HepG2 (cell line): ENCODE data around the gene HSP90AB1. TPM values are rescaled to one million over a fixed set of nuclear protein-coding genes. Genes with fewer than 3 reads are reported as not detected.
A peak's percentile ranks its signal among the peaks of the same experiment; 100 is the strongest.

Experiments
- FOXC1 ChIP-seq: sonication (generic); formaldehyde crosslinking; IDR thresholded peaks from 2 replicates; pipeline ENCODE4 v1.8.0; 2022; ENCODE audit warnings: mild to moderate bottlenecking, missing genetic modification reagents, borderline replicate concordance
- FOXM1 ChIP-seq: sonication (generic); formaldehyde crosslinking; IDR thresholded peaks from 2 replicates; pipeline ENCODE4 v1.5.0; 2020; ENCODE audit warnings: missing genetic modification reagents
- FOXO1 ChIP-seq: sonication (generic); formaldehyde crosslinking; IDR thresholded peaks from 2 replicates; pipeline ENCODE4 v1.4.0; 2020; ENCODE audit warnings: missing genetic modification reagents
- HES4 ChIP-seq: sonication (generic); formaldehyde crosslinking; IDR thresholded peaks from 2 replicates; pipeline ENCODE4 v1.9.0; 2021; ENCODE audit warnings: mild to moderate bottlenecking, missing genetic modification reagents, borderline replicate concordance
- HHEX ChIP-seq: IDR thresholded peaks from 2 replicates; pipeline ENCODE4 v1.6.1; 2016; ENCODE audit warnings: control low read depth
- ISL2 ChIP-seq: sonication (generic); formaldehyde crosslinking; IDR thresholded peaks from 2 replicates; pipeline ENCODE4 v1.5.0; 2020; ENCODE audit warnings: missing genetic modification reagents
- KDM2A ChIP-seq: sonication (generic); formaldehyde crosslinking; IDR thresholded peaks from 2 replicates; pipeline ENCODE4 v1.4.0; 2020; ENCODE audit warnings: low read depth, missing genetic modification reagents, borderline replicate concordance
- KLF12 ChIP-seq: sonication (generic); formaldehyde crosslinking; IDR thresholded peaks from 2 replicates; pipeline ENCODE4 v1.4.0; 2020; ENCODE audit warnings: missing genetic modification reagents, borderline replicate concordance
- MLXIP ChIP-seq: sonication (generic); formaldehyde crosslinking; IDR thresholded peaks from 2 replicates; pipeline ENCODE4 v1.9.0; 2021; ENCODE audit warnings: missing genetic modification reagents, borderline replicate concordance
- MXD4 ChIP-seq: IDR thresholded peaks from 2 replicates; pipeline ENCODE4 v1.6.1; 2016; ENCODE audit warnings: mild to moderate bottlenecking, missing biosample characterization, missing genetic modification reagents
- MYNN ChIP-seq: sonication (generic); formaldehyde crosslinking; IDR thresholded peaks from 2 replicates; pipeline ENCODE4 v1.4.0; 2020; ENCODE audit warnings: mild to moderate bottlenecking, low read depth, missing genetic modification reagents
- SRSF1 ChIP-seq: fragments of 200-400 bp; formaldehyde crosslinking; optimal IDR thresholded peaks from 2 replicates; pipeline ENCODE3; 2017; ENCODE audit warnings: mild to moderate bottlenecking, low read depth, low read length, moderate library complexity
- TAF1 ChIP-seq: sonication (generic); formaldehyde crosslinking; IDR thresholded peaks from 2 replicates; pipeline ENCODE4 v1.4.0; 2020; ENCODE audit warnings: missing genetic modification reagents
- THRA ChIP-seq: sonication (generic); formaldehyde crosslinking; IDR thresholded peaks from 2 replicates; pipeline ENCODE4 v1.4.0; 2020; ENCODE audit warnings: missing genetic modification reagents, borderline replicate concordance
- USF2 ChIP-seq, 2 experiments: sonication (generic) in 1 of 2; formaldehyde crosslinking in 1 of 2; IDR thresholded peaks; 2 replicates each; pipeline versions ENCODE4 v1.5.1 to v1.6.1; 2011 to 2020; ENCODE audit warnings: borderline replicate concordance in 1 of 2, low read depth in 1 of 2, low read length in 1 of 2, mild to moderate bottlenecking in 1 of 2, missing genetic modification reagents in 1 of 2, moderate library complexity in 1 of 2
- ZBTB33 ChIP-seq: sonication (generic); formaldehyde crosslinking; IDR thresholded peaks from 2 replicates; pipeline ENCODE4 v1.4.0; 2020; ENCODE audit warnings: missing genetic modification reagents
- ZFAT ChIP-seq: sonication (generic); formaldehyde crosslinking; conservative IDR thresholded peaks from 2 replicates; pipeline ENCODE4 v1.8.1; 2023; ENCODE audit warnings: missing genetic modification reagents, inconsistent platforms
- ZNF563 ChIP-seq: sonication (generic); formaldehyde crosslinking; IDR thresholded peaks from 2 replicates; pipeline ENCODE4 v1.8.0; 2022; ENCODE audit warnings: mild to moderate bottlenecking, moderate library complexity, missing genetic modification reagents
- ZNF616 ChIP-seq: sonication (generic); formaldehyde crosslinking; IDR thresholded peaks from 2 replicates; pipeline ENCODE4 v1.5.0; 2020; ENCODE audit warnings: low read depth, mild to moderate bottlenecking, missing genetic modification reagents
- ZNF776 ChIP-seq: sonication (generic); formaldehyde crosslinking; IDR thresholded peaks from 2 replicates; pipeline ENCODE4 v1.4.0; 2020; ENCODE audit warnings: mild to moderate bottlenecking, missing genetic modification reagents
- ZSCAN22 ChIP-seq: sonication (generic); formaldehyde crosslinking; IDR thresholded peaks from 2 replicates; pipeline ENCODE4 v1.4.0; 2020; ENCODE audit warnings: mild to moderate bottlenecking, missing genetic modification reagents
- polyA plus RNA-seq, 8 experiments: library from polyadenylated mRNA; depleted of rRNA in 3 of 8; stranded (reverse) in 7 of 8; unstranded in 1 of 8; fragments of >200 nt; fragmentation: Illumina TruSeq in 4 of 8; extraction: Trizol in 4 of 8; gene quantifications; 2 replicates each; pipeline versions ENCODE4 v1.2.1 to v1.2.3, GENCODE V29; 2011 to 2016; ENCODE audit warnings: low read depth in 4 of 8, missing spikeins in 1 of 8, mixed read lengths in 1 of 8; ENCODE audit not compliant: insufficient read depth in 1 of 8
- total RNA-seq, 5 experiments: library from RNA; depleted of rRNA; stranded (reverse); fragments of >200 nt; fragmentation: Illumina TruSeq; extraction: Trizol; gene quantifications; 2 replicates each; pipeline ENCODE4 v1.2.3, GENCODE V29; 2016; ENCODE audit warnings: low read depth in 1 of 5

HSP90AB1 gene
- total and polyA plus RNA-seq, 2 of the 13 experiments (the other 11 are each of a cell fraction or from before 2014, with no cell fraction given), result 1,325 to 1,472 TPM

- no peak; the same call in 1 of the 2 replicates for TF ChIP-seq MLXIP (CRISPR knock-in tag)
- no peak for TF ChIP-seq USF2 (IDR thresholded peaks at IDR 0.05; ENCODE audit: low read depth, low read length)
- TF ChIP-seq USF2 (CRISPR knock-in tag; IDR thresholded peaks at IDR 0.05; ENCODE audit: borderline replicate concordance), result no peak
- no peak; the same call in 1 of the 2 replicates for TF ChIP-seq ZNF776 (CRISPR knock-in tag)
- no peak for TF ChIP-seq HES4 (CRISPR knock-in tag)
- TF ChIP-seq ZNF563, result peak; percentile 72; the same call in 1 of the 2 replicates
- TF ChIP-seq ZSCAN22, result no peak
- peak; percentile 49 for TF ChIP-seq ZBTB33 (CRISPR knock-in tag)
- peak; percentile 29; the same call in 1 of the 2 replicates for TF ChIP-seq THRA
- TF ChIP-seq FOXC1 (CRISPR knock-in tag), result no peak; the same call in 1 of the 2 replicates
- peak; percentile 39; the same call in 1 of the 2 replicates for TF ChIP-seq TAF1
- TF ChIP-seq HHEX (CRISPR knock-in tag), result no peak
- peak; percentile 95 for TF ChIP-seq KLF12 (CRISPR knock-in tag)
- TF ChIP-seq SRSF1, result peak; percentile 36
- no peak for TF ChIP-seq ZFAT (CRISPR knock-in tag)
- TF ChIP-seq ZNF616 (CRISPR knock-in tag), result peak; percentile 75; the same call in 1 of the 2 replicates
- TF ChIP-seq MYNN, result 0 out of 2 replicates have a peak, but pooled peaks have one; percentile 56
- TF ChIP-seq MXD4 (CRISPR knock-in tag), result peak; percentile 67
- TF ChIP-seq FOXO1 (CRISPR knock-in tag), result peak; percentile 50; the same call in 1 of the 2 replicates
- TF ChIP-seq ISL2 (CRISPR knock-in tag), result peak; percentile 52; the same call in 1 of the 2 replicates
- TF ChIP-seq KDM2A (CRISPR knock-in tag), result peak; percentile 96
- TF ChIP-seq FOXM1 (CRISPR knock-in tag), result no peak
These were observed 9.0 kb upstream of the HSP90AB1 start (continued) for GRCh38 chr6:44237813-44238433.
